ENCODE measurements around the gene CD58.
"Not testable (repeated sequence)": the region's sequence is repeated elsewhere in the genome, so short reads cannot be mapped to it uniquely, and the experiment has no call there.

DNA sequence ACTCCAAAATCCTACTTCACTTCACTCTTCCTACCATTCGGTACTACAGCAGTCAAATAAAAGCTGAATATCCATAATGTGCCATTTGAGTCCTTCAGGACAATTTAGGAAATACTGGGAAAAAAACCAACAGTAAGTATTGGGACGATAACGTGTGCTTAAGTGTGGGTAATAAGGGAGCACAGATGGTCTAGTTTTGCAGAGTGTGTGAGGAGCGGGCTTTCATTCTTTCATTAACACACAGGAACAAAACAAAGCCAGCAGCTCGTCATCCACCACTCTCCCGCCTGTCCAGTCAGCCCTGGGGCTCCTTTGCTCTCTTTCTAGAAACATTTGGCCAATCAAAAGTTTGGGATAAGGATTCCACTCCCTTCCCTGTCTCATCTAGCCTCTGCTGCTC is 33.6 kb upstream of the CD58 start:
- TF ChIP-seq POLR2A, POLR2AphosphoS5, EP300 (IDR thresholded peaks at IDR 0.05): not testable (repeated sequence)
- TF ChIP-seq, protein P1, sequence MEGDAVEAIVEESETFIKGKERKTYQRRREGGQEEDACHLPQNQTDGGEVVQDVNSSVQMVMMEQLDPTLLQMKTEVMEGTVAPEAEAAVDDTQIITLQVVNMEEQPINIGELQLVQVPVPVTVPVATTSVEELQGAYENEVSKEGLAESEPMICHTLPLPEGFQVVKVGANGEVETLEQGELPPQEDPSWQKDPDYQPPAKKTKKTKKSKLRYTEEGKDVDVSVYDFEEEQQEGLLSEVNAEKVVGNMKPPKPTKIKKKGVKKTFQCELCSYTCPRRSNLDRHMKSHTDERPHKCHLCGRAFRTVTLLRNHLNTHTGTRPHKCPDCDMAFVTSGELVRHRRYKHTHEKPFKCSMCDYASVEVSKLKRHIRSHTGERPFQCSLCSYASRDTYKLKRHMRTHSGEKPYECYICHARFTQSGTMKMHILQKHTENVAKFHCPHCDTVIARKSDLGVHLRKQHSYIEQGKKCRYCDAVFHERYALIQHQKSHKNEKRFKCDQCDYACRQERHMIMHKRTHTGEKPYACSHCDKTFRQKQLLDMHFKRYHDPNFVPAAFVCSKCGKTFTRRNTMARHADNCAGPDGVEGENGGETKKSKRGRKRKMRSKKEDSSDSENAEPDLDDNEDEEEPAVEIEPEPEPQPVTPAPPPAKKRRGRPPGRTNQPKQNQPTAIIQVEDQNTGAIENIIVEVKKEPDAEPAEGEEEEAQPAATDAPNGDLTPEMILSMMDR (IDR thresholded peaks at IDR 0.05): not testable (repeated sequence)

Data from suprapubic skin (tissue), 4 donors.